Mesothelial cell of epicardium (in vitro differentiated cells): ENCODE results near the gene SLC44A3. TPM values are rescaled to one million over a fixed set of nuclear protein-coding genes. Genes with fewer than 3 reads are reported as not detected.

Experiments used
- DNase-seq, 2 experiments: peaks; one replicate each; pipeline ENCODE4 v3.0.0; 2021; ENCODE audit warnings: low spot score in 2 of 2; ENCODE audit not compliant: unreplicated experiment in 2 of 2
- H3K27ac Mint-ChIP-seq: 2 replicates; pipeline ENCODE4 v1.8.0; 2021; ENCODE audit warnings: mixed read lengths
- H3K27me3 Mint-ChIP-seq: 2 replicates; pipeline ENCODE4 v1.8.0; 2021; ENCODE audit warnings: low read depth, mixed read lengths
- H3K36me3 Mint-ChIP-seq: 2 replicates; pipeline ENCODE4 v1.8.0; 2021; ENCODE audit warnings: mixed read lengths
- H3K4me1 Mint-ChIP-seq: 2 replicates; pipeline ENCODE4 v1.8.0; 2021; ENCODE audit warnings: mixed read lengths
- H3K4me3 Mint-ChIP-seq: 2 replicates; pipeline ENCODE4 v1.8.0; 2021; ENCODE audit warnings: mild to moderate bottlenecking, moderate library complexity, mixed read lengths
- H3K9me3 Mint-ChIP-seq: 2 replicates; pipeline ENCODE4 v1.8.0; 2021; ENCODE audit warnings: mixed read lengths
- total RNA-seq: library from RNA; stranded (reverse); gene quantifications from 3 replicates; pipeline ENCODE4 v1.2.1, GENCODE V29; 2021
- TF ChIP-seq, protein P1 (sequence below): fragments of 200-600 bp; sonication (generic); IDR thresholded peaks from one replicate; pipeline ENCODE4 v1.5.0; 2021; ENCODE audit warnings: antibody characterized with exemption; ENCODE audit not compliant: unreplicated experiment

SLC44A3 gene
- total RNA-seq, 1 donor from 2014 or later, result 9.2 TPM

- Mint-ChIP-seq H3K4me1 (peaks cover 48% of the 10 kb centered on the region), H3K4me3 (no peak overlapping the region), H3K27me3 (no peaks in the 10 kb centered on the region), H3K27ac (peak overlapping the region; percentile 66), H3K36me3 (peaks cover 24% of the 10 kb centered on the region), H3K9me3 (no peaks in the 10 kb centered on the region)
- TF ChIP-seq, protein P1, sequence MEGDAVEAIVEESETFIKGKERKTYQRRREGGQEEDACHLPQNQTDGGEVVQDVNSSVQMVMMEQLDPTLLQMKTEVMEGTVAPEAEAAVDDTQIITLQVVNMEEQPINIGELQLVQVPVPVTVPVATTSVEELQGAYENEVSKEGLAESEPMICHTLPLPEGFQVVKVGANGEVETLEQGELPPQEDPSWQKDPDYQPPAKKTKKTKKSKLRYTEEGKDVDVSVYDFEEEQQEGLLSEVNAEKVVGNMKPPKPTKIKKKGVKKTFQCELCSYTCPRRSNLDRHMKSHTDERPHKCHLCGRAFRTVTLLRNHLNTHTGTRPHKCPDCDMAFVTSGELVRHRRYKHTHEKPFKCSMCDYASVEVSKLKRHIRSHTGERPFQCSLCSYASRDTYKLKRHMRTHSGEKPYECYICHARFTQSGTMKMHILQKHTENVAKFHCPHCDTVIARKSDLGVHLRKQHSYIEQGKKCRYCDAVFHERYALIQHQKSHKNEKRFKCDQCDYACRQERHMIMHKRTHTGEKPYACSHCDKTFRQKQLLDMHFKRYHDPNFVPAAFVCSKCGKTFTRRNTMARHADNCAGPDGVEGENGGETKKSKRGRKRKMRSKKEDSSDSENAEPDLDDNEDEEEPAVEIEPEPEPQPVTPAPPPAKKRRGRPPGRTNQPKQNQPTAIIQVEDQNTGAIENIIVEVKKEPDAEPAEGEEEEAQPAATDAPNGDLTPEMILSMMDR, result no peak
- no peak for DNase-seq
Observed at GRCh38 chr1:94903280-94904009, 83.3 kb downstream of the SLC44A3 start.

DNA sequence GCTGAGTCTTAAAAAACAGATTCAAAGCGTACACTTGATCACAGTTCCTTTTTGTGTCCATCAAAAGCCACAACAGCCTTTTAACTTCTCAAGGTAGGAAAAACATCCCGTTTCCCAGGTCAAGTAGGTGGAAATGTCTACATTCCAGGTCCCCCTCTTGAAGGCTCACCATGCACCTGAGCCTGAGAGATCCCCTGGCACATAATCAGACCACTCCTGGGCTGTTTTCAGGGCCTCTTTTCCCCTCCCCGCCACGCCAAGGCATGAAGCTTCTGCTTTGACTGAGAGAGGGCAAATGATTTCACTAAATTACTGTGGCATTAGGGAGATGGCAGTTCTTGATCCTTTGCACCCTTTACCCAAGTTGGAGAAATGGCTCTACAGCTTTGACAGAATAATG lies 85.0 kb downstream of the SLC44A3 start:
- DNase-seq, result no peak
- Mint-ChIP-seq H3K9me3 (no peaks in the 10 kb centered on the region), H3K27ac (no peak overlapping the region), H3K4me1 (peaks cover 59% of the 10 kb centered on the region), H3K36me3 (peaks cover 19% of the 10 kb centered on the region), H3K27me3 (no peaks in the 10 kb centered on the region), H3K4me3 (no peak overlapping the region)
- TF ChIP-seq, protein P1, result no peak

GRCh38 chr1:94906382-94906781 lies 86.2 kb downstream of the SLC44A3 start:
- Mint-ChIP-seq H3K36me3 (peaks cover 23% of the 10 kb centered on the region), H3K9me3 (no peaks in the 10 kb centered on the region), H3K27me3 (no peaks in the 10 kb centered on the region), H3K4me1 (peaks cover 66% of the 10 kb centered on the region), H3K27ac (peak overlapping the region; percentile 71), H3K4me3 (no peak overlapping the region)
- no peak for DNase-seq
- TF ChIP-seq, protein P1, result no peak

DNA sequence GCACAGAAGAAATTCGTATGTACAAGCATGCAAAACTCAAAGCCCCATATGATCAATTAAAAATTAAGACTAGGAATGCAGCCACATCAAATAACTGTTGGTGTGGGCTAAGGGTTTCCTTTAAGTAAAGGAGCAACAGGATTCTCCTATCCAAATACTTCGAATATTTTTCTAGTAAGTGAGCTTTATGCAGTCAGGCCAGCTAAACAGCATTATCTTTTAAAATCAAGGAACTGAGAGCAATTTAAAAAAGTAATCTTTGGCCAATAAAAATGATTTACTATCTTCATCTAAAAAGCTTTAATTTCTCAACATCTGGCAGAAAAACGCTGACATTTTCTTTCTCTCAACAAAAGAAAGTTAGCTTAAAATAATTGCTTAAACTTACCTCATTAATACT lies 87.0 kb downstream of the SLC44A3 start:
- H3K9me3 Mint-ChIP-seq, result no peaks in the 10 kb centered on the region
- TF ChIP-seq, protein P1, result no peak
- no peak overlapping the region for H3K4me3 Mint-ChIP-seq
- no peak for DNase-seq
- peaks cover 60% of the 10 kb centered on the region for H3K4me1 Mint-ChIP-seq
- peak overlapping the region; percentile 84 for H3K27ac Mint-ChIP-seq
- H3K27me3 Mint-ChIP-seq, result no peaks in the 10 kb centered on the region
- H3K36me3 Mint-ChIP-seq, result peaks cover 23% of the 10 kb centered on the region

DNA sequence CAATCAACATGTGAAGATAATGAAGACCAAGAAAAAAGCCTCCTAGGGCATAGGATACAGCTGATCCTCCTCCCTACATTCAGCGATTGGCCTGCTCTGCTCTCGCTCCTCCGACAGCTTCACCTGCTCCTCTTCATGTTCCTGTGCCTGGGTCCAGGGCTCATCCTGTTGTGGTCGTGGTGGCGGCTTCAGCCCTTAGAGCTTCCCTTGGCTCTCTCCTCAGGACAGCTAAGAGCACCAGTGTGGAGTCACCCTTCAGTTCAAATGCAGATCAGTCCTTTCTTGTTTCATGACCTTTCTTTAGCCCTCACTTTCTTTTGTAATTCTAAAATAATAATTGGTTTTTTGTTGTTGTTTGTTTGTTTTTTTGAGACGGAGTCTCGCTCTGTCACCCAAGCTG lies 88.0 kb downstream of the SLC44A3 start:
- Mint-ChIP-seq H3K4me1 (peaks cover 62% of the 10 kb centered on the region), H3K27ac (peak overlapping the region; percentile 79), H3K36me3 (peaks cover 23% of the 10 kb centered on the region), H3K27me3 (no peaks in the 10 kb centered on the region), H3K4me3 (no peak overlapping the region), H3K9me3 (no peaks in the 10 kb centered on the region)
- TF ChIP-seq, protein P1, result no peak
- no peak for DNase-seq
